HUES6 (cell line): ENCODE measurements around the gene IL10RA.
"Not testable (repeated sequence)": the region's sequence is repeated elsewhere in the genome, so short reads cannot be mapped to it uniquely, and the experiment has no call there.

Experiments
- H3K27ac ChIP-seq: 2 replicates; pipeline ENCODE4 v1.7.0; 2013; ENCODE audit warnings: low read depth, mild to moderate bottlenecking, low read length, inconsistent platforms
- H3K27me3 ChIP-seq: 2 replicates; pipeline ENCODE4 v1.6.1; 2013; ENCODE audit warnings: low read length; ENCODE audit not compliant: control insufficient read depth, insufficient read depth
- H3K36me3 ChIP-seq: 2 replicates; pipeline ENCODE4 v1.6.1; 2013; ENCODE audit warnings: low read length; ENCODE audit not compliant: control insufficient read depth, insufficient read depth
- H3K4me1 ChIP-seq: 2 replicates; pipeline ENCODE4 v1.6.1; 2013; ENCODE audit warnings: low read length; ENCODE audit not compliant: control insufficient read depth, insufficient read depth
- H3K4me3 ChIP-seq: 2 replicates; pipeline ENCODE4 v1.5.1; 2013; ENCODE audit warnings: low read depth, low read length
- H3K9ac ChIP-seq: one replicate; pipeline ENCODE4 v1.6.1; 2013; ENCODE audit warnings: mild to moderate bottlenecking, low read length
- H3K9me3 ChIP-seq: 2 replicates; pipeline ENCODE4 v1.6.1; 2013; ENCODE audit warnings: low read depth, low read length; ENCODE audit not compliant: control insufficient read depth, insufficient read depth

Gene IL10RA

GRCh38 chr11:117985953-117986887 lies at the start of gene IL10RA:
Gene IL10RA, plus strand, starts transcription at chr11:117986394. Its CDS starts 74 bp downstream, at chr11:117986468.
- Histone ChIP-seq H3K27me3 (peaks cover 54% of the 10 kb centered on the region), H3K9ac (peak within 1 kb of the TSS; percentile 56), H3K9me3 (no peaks in the 10 kb centered on the region), H3K4me3 (peak within 1 kb of the TSS; percentile 77), H3K4me1 (peaks cover 4% of the 10 kb centered on the region; the same call in 1 of the 2 replicates), H3K36me3 (no peaks in the 10 kb centered on the region), H3K27ac (no peak within 1 kb of the TSS)

DNA sequence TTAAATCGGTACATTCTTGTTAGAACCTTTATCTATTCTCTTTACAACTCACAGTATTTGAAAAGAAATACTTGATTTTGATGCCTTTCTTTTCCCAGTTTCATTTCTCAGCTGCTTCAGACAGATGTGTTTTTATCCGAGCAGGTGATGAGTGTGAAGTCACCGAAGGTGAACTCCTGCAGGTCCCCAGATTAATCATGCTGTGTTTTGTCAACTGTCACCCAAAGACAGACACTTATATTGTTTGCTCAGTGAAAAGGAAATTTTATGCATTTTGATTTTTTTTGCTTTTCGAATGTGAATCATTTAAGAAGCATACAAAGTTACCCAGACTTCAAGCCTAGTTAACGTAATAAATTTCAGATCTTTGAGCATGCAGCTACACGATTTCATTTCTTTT lies 49.2 kb upstream of the IL10RA start:
- peaks cover 2% of the 10 kb centered on the region; the same call in 1 of the 2 replicates for H3K27me3 ChIP-seq
- H3K36me3 ChIP-seq = no peaks in the 10 kb centered on the region
- H3K4me1 ChIP-seq = peaks cover 7% of the 10 kb centered on the region; the same call in 1 of the 2 replicates
- no peak overlapping the region for H3K4me3 ChIP-seq
- H3K27ac ChIP-seq = no peak overlapping the region
- no peak overlapping the region for H3K9ac ChIP-seq
- no peaks in the 10 kb centered on the region for H3K9me3 ChIP-seq

- Histone ChIP-seq H3K9ac (no peak overlapping the region), H3K27ac (no peak overlapping the region), H3K36me3 (no peaks in the 10 kb centered on the region), H3K4me1 (no peaks in the 10 kb centered on the region), H3K27me3 (no peaks in the 10 kb centered on the region), H3K9me3 (no peaks in the 10 kb centered on the region), H3K4me3 (no peak overlapping the region)
Measured at GRCh38 chr11:117940736-117941135, 45.5 kb upstream of the IL10RA start.

DNA sequence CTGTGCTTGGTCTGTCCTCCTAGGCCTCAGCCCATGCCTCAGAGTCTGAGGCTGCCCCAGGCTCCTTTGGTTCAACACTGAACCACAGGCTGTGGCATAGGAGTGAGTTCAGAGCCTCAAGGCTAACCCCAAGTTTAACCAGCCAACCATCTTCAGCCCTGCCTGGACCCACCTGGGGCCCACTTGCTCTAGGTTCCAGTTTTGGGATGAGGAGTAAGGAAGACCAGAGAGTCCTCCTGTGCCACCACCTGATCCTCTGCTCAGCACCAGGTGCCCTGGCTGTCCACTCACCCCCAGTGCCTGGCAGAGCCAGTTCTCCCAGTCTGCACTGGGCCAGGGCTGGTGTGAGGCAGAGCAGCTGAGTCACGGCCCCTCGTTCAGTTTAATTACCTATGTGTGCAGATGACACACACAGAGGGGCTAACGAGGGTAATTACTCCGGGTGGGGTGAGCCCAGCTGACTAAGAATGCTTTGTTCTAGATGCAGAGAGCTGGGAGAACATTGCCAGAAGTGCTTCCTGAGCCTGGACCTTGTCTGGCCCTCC lies 45.0 kb upstream of the IL10RA start:
- H3K27me3 ChIP-seq = no peaks in the 10 kb centered on the region
- H3K9me3 ChIP-seq = no peaks in the 10 kb centered on the region
- no peaks in the 10 kb centered on the region; the same call in 1 of the 2 replicates for H3K4me1 ChIP-seq
- no peak overlapping the region for H3K27ac ChIP-seq
- no peaks in the 10 kb centered on the region for H3K36me3 ChIP-seq
- no peak overlapping the region for H3K4me3 ChIP-seq
- no peak overlapping the region for H3K9ac ChIP-seq

DNA sequence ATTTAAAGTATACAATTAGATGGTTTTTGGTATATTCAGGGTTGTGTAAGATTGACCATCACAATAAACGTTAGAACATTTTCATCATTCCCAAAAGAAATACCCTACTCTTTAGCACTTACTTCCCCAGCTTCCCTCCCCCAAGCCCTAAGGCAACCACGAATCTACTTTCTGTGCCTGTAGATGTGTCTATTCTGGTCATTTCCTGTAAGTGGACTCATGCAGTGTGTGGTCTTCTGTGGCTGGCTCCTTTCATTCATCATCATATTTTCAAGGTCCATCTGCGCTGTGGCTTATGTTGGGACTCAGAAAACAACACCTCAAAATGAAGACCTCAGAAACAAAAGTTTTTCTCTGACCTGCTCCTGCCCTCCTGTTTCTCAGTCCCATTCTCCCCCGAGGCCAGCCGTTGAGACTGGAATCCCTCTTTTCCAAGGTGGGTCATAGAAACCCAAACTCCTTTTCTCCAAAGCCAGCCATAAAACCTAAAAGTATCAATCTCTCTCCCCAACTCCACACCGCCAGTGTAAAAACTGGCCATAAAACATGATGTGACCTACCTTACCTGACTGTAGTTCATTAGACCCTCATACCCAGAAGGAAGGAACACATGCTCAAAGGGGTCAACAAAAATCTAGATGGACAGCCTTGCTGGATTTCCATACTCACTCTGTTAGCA lies 44.1 kb upstream of the IL10RA start:
- Histone ChIP-seq H3K9ac (no peak overlapping the region), H3K4me3 (no peak overlapping the region), H3K27me3 (no peaks in the 10 kb centered on the region), H3K9me3 (no peaks in the 10 kb centered on the region), H3K4me1 (peaks cover 4% of the 10 kb centered on the region; the same call in 1 of the 2 replicates), H3K36me3 (no peaks in the 10 kb centered on the region), H3K27ac (no peak overlapping the region)

GRCh38 chr11:117944554-117944953 lies 41.6 kb upstream of the IL10RA start:
- Histone ChIP-seq H3K9ac (no peak overlapping the region), H3K4me1 (peaks cover 4% of the 10 kb centered on the region; the same call in 1 of the 2 replicates), H3K4me3 (no peak overlapping the region), H3K27ac (no peak overlapping the region), H3K9me3 (no peaks in the 10 kb centered on the region), H3K27me3 (no peaks in the 10 kb centered on the region), H3K36me3 (no peaks in the 10 kb centered on the region)

DNA sequence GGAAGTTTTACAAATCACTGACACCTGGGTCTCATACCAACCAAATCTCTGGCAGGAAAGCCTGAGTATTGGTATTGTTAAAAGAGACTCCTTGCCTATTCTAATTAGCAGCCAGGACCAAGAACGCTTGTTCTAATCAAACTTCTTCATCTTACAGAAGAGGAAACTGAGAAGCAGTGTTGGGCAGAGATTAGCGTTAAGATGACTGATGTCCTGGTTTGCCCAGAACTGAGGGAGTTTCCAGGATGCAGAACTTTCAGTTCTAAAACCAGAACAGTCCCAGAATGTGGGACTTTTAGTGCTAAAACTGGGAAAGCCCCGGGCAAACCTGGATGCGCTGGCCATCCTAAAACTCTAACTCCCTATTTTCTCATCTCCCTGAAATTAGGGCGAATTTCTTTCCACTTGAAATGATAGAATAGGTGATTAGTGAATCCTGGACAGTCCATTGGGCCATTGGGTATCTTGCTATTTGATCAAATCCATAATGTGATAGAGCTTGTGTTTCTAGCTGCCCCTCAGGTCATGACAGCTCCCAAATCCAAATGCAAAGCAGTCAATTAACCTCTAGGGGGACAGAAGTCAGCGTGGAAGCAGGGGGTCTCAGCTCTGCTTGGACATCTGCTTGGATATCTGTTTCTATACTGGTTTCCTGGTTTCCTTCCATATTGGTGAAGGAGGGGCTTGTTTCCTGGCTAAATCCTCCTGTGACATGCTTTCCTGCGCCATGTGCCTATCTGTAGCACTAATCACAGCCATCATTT lies 41.0 kb upstream of the IL10RA start:
- H3K9me3 ChIP-seq = no peaks in the 10 kb centered on the region
- H3K4me1 ChIP-seq = peaks cover 4% of the 10 kb centered on the region; the same call in 1 of the 2 replicates
- no peaks in the 10 kb centered on the region for H3K36me3 ChIP-seq
- H3K27ac ChIP-seq = no peak overlapping the region
- H3K9ac ChIP-seq = no peak overlapping the region
- H3K27me3 ChIP-seq = no peaks in the 10 kb centered on the region
- no peak overlapping the region for H3K4me3 ChIP-seq

DNA sequence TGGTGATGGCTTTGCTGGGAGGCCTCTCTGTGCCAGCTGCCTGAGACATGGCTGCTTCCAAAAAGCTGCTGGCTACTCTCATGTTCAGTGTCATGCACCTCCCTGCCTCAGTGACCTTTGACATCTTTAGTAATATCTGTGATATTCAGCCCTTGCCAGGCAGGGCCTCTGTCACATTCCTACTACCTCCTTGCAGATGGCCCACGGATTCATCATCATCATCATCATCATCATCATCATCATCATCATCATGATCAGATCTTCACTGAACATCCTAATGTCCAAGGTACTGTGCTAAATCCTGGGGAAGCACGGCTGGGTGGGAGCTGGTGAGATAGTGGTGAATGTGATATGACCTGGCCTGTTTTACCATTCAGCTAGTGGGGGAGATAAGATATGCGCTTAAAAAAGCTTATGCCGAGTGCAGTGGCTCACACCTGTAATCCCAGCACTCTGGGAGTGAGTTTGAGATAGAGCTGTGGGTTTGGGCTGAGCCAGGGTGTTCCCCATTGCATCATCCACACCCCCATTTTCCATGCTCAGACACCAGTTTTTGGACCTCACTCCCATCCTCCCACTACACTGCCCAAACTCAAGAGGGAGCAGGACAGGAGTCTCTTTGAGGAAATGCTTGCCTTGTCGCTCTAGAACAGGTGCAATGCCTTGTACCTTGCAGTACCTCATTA lies 39.9 kb upstream of the IL10RA start:
- Histone ChIP-seq H3K27me3 (no peaks in the 10 kb centered on the region), H3K4me3 (no peak overlapping the region), H3K4me1 (peaks cover 4% of the 10 kb centered on the region; the same call in 1 of the 2 replicates), H3K27ac (no peak overlapping the region), H3K9ac (no peak overlapping the region), H3K9me3 (no peaks in the 10 kb centered on the region), H3K36me3 (no peaks in the 10 kb centered on the region)

DNA sequence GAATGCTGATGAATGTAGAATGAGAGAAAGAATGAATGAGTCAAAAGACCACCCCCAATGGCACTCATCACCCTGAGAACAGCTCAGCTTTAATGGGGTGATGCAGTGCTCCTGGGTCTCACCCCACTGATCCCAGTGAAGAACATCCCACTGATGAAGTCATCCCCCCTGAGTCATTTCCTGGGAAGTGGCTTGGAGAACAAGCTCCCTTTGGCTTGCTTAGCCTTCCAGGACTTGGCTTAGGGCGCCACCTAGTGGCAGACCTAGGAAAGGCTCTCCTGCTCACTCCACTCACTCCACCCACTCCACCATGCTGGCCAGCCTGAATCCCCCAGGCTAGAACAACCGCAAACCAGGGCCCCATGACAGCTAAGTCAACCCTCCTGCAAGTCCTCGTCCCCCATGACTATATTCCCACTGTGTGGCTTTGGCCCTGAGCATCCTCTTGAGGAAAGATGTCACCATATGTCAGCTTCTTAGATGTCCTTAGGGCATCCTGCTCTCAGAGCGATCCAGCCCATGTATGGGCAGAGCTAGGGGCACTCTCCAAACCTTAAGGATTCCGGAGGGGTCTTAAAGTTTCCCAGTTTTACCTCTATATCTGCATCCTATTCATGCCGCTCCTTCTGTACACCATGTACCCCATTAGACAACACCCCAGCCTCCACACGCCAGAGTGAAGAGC lies 39.2 kb upstream of the IL10RA start:
- H3K9ac ChIP-seq = no peak overlapping the region
- peaks cover 4% of the 10 kb centered on the region; the same call in 1 of the 2 replicates for H3K4me1 ChIP-seq
- no peaks in the 10 kb centered on the region for H3K27me3 ChIP-seq
- no peaks in the 10 kb centered on the region for H3K9me3 ChIP-seq
- no peak overlapping the region for H3K4me3 ChIP-seq
- H3K27ac ChIP-seq = no peak overlapping the region
- H3K36me3 ChIP-seq = no peaks in the 10 kb centered on the region

- not testable (repeated sequence) for H3K4me3 ChIP-seq, H3K27me3 ChIP-seq
Measured at GRCh38 chr11:117947751-117948150, 38.4 kb upstream of the IL10RA start.

More at GRCh38 chr11:117947751-117948150, 38.4 kb upstream of the IL10RA start:
- H3K27ac ChIP-seq, H3K36me3 ChIP-seq, H3K9ac ChIP-seq, H3K4me1 ChIP-seq, H3K9me3 ChIP-seq: not testable (repeated sequence)
